ENCODE results near the gene INF2.

- no peak for TF ChIP-seq EP300 (IDR thresholded peaks at IDR 0.05)
- TF ChIP-seq CTCF (IDR thresholded peaks at IDR 0.05): no peak
- TF ChIP-seq POLR2A (IDR thresholded peaks at IDR 0.05): no peak
Observed at GRCh38 chr14:104746071-104746545, 56.7 kb downstream of the INF2 start.

Measured in upper lobe of left lung (tissue), 4 donors.